Activated naive CD8-positive, alpha-beta T cell treated with anti-CD3 and anti-CD28 coated beads, Interleukin-2, amount 10 ng/mL, durations not matched to agents 7 days and 5 days (primary cell): ENCODE measurements around the gene VWCE. TPM values are rescaled to one million over a fixed set of nuclear protein-coding genes. Genes with fewer than 3 reads are reported as not detected.

ENCODE experiments used
- ATAC-seq: fragments of 150-1000 bp; cut with Tn5 transposase; one replicate; pipeline ENCODE4 v1.10.0; 2021; ENCODE audit warnings: low read depth, moderate library complexity
- POLR2A ChIA-PET: fragments of 350-600 bp; sonication (Branson Sonifier 250); formaldehyde crosslinking; loops from one replicate; lab custom pipeline; 2021; ENCODE audit warnings: antibody characterized with exemption; lab: Charles Lee
- DNase-seq: peaks from one replicate; pipeline ENCODE4 v3.0.0; 2021
- H3K27ac Mint-ChIP-seq: one replicate; pipeline ENCODE4 v1.8.0; 2022; ENCODE audit warnings: mild to moderate bottlenecking, mixed read lengths
- H3K27me3 Mint-ChIP-seq: one replicate; pipeline ENCODE4 v1.8.0; 2022; ENCODE audit warnings: mild to moderate bottlenecking, moderate library complexity, mixed read lengths
- H3K36me3 Mint-ChIP-seq: one replicate; pipeline ENCODE4 v1.8.0; 2021; ENCODE audit warnings: mild to moderate bottlenecking, mixed read lengths
- H3K4me1 Mint-ChIP-seq: one replicate; pipeline ENCODE4 v1.8.0; 2021; ENCODE audit warnings: mixed read lengths
- H3K4me3 Mint-ChIP-seq: one replicate; pipeline ENCODE4 v1.8.0; 2022; ENCODE audit warnings: mild to moderate bottlenecking, moderate library complexity, mixed read lengths
- H3K9me3 Mint-ChIP-seq: one replicate; pipeline ENCODE4 v1.8.0; 2021; ENCODE audit warnings: mixed read lengths
- total RNA-seq, 2 experiments: library from RNA; stranded (reverse); gene quantifications; one replicate each; pipeline ENCODE4 v1.2.3, GENCODE V29; 2021

Gene VWCE
- total RNA-seq, 2 experiments from 2014 or later = 2.4 to 3.1 TPM

GRCh38 chr11:61290905-61291690 lies 4.0 kb downstream of the VWCE start:
- DNase-seq (no peak), ATAC-seq (no peak)
- H3K4me1 Mint-ChIP-seq = peaks cover 10% of the 10 kb centered on the region
- H3K4me3 Mint-ChIP-seq = no peak overlapping the region
- no peaks in the 10 kb centered on the region for H3K9me3 Mint-ChIP-seq
- POLR2A ChIA-PET = no interaction called here
- H3K36me3 Mint-ChIP-seq = no peaks in the 10 kb centered on the region
- no peaks in the 10 kb centered on the region for H3K27me3 Mint-ChIP-seq
- H3K27ac Mint-ChIP-seq = no peak overlapping the region

GRCh38 chr11:61287338-61287977 lies 7.7 kb downstream of the VWCE start:
- no peak for ATAC-seq
- POLR2A ChIA-PET = no interaction called here
- Mint-ChIP-seq H3K27me3 (no peaks in the 10 kb centered on the region), H3K27ac (no peak overlapping the region), H3K4me1 (no peaks in the 10 kb centered on the region), H3K36me3 (peaks cover 5% of the 10 kb centered on the region), H3K4me3 (no peak overlapping the region), H3K9me3 (no peaks in the 10 kb centered on the region)
- no peak for DNase-seq

- Mint-ChIP-seq H3K27me3 (no peaks in the 10 kb centered on the region), H3K4me3 (no peak overlapping the region), H3K36me3 (peaks cover 7% of the 10 kb centered on the region), H3K9me3 (no peaks in the 10 kb centered on the region), H3K4me1 (no peaks in the 10 kb centered on the region), H3K27ac (no peak overlapping the region)
- DNase-seq (no peak), ATAC-seq (no peak)
- POLR2A ChIA-PET = no interaction called here
Measured at GRCh38 chr11:61283613-61284012, 11.5 kb downstream of the VWCE start.

GRCh38 chr11:61281581-61282250 lies 13.4 kb downstream of the VWCE start:
- ATAC-seq (peak; percentile 44), DNase-seq (no peak)
- H3K27ac Mint-ChIP-seq = no peak overlapping the region
- no peaks in the 10 kb centered on the region for H3K9me3 Mint-ChIP-seq
- POLR2A ChIA-PET = no interaction called here
- peaks cover 7% of the 10 kb centered on the region for H3K36me3 Mint-ChIP-seq
- no peaks in the 10 kb centered on the region for H3K4me1 Mint-ChIP-seq
- H3K27me3 Mint-ChIP-seq = no peaks in the 10 kb centered on the region
- no peak overlapping the region for H3K4me3 Mint-ChIP-seq

GRCh38 chr11:61280883-61281580 lies 14.1 kb downstream of the VWCE start:
- Mint-ChIP-seq H3K36me3 (peaks cover 7% of the 10 kb centered on the region), H3K27me3 (no peaks in the 10 kb centered on the region), H3K4me1 (no peaks in the 10 kb centered on the region), H3K27ac (no peak overlapping the region), H3K4me3 (no peak overlapping the region), H3K9me3 (no peaks in the 10 kb centered on the region)
- DNase-seq = no peak
- ATAC-seq = no peak
- POLR2A ChIA-PET = no interaction called here

- no peak overlapping the region for H3K27ac Mint-ChIP-seq
Measured at GRCh38 chr11:61279934-61280659, 15.0 kb downstream of the VWCE start.

GRCh38 chr11:61278001-61278470 lies 17.1 kb downstream of the VWCE start:
- Mint-ChIP-seq H3K36me3 (peaks cover 2% of the 10 kb centered on the region), H3K27me3 (no peaks in the 10 kb centered on the region), H3K4me3 (no peak overlapping the region), H3K9me3 (no peaks in the 10 kb centered on the region), H3K27ac (peak overlapping the region; percentile 6), H3K4me1 (no peaks in the 10 kb centered on the region)
- ATAC-seq = no peak
- POLR2A ChIA-PET = no interaction called here
- no peak for DNase-seq

More at GRCh38 chr11:61279934-61280659, 15.0 kb downstream of the VWCE start:
- no peaks in the 10 kb centered on the region for H3K9me3 Mint-ChIP-seq
- no peak for ATAC-seq
- no peak overlapping the region for H3K4me3 Mint-ChIP-seq
- no peak for DNase-seq
- POLR2A ChIA-PET = no interaction called here
- H3K4me1 Mint-ChIP-seq = no peaks in the 10 kb centered on the region
- H3K27me3 Mint-ChIP-seq = no peaks in the 10 kb centered on the region
- peaks cover 5% of the 10 kb centered on the region for H3K36me3 Mint-ChIP-seq

GRCh38 chr11:61277186-61278000 lies 17.7 kb downstream of the VWCE start:
- H3K9me3 Mint-ChIP-seq = no peaks in the 10 kb centered on the region
- H3K27ac Mint-ChIP-seq = no peak overlapping the region
- POLR2A ChIA-PET = no interaction called here
- no peak for DNase-seq
- peaks cover 2% of the 10 kb centered on the region for H3K36me3 Mint-ChIP-seq
- ATAC-seq = peak; percentile 37
- H3K4me3 Mint-ChIP-seq = no peak overlapping the region
- H3K4me1 Mint-ChIP-seq = no peaks in the 10 kb centered on the region
- H3K27me3 Mint-ChIP-seq = no peaks in the 10 kb centered on the region

- no peak overlapping the region for H3K4me3 Mint-ChIP-seq
- no peaks in the 10 kb centered on the region for H3K4me1 Mint-ChIP-seq
- no peaks in the 10 kb centered on the region for H3K27me3 Mint-ChIP-seq
- DNase-seq = no peak
- H3K27ac Mint-ChIP-seq = no peak overlapping the region
- H3K9me3 Mint-ChIP-seq = no peaks in the 10 kb centered on the region
- H3K36me3 Mint-ChIP-seq = no peaks in the 10 kb centered on the region
- POLR2A ChIA-PET = no interaction called here
- ATAC-seq = no peak
Measured at GRCh38 chr11:61275191-61275590, 19.9 kb downstream of the VWCE start.

- no peaks in the 10 kb centered on the region for H3K27me3 Mint-ChIP-seq
- H3K9me3 Mint-ChIP-seq = no peaks in the 10 kb centered on the region
- ATAC-seq = no peak
- H3K4me3 Mint-ChIP-seq = no peak overlapping the region
- no peaks in the 10 kb centered on the region for H3K36me3 Mint-ChIP-seq
- no peaks in the 10 kb centered on the region for H3K4me1 Mint-ChIP-seq
- no peak for DNase-seq
- H3K27ac Mint-ChIP-seq = no peak overlapping the region
- POLR2A ChIA-PET = no interaction called here
Measured at GRCh38 chr11:61274084-61274483, 21.0 kb downstream of the VWCE start.

- Mint-ChIP-seq H3K4me1 (no peaks in the 10 kb centered on the region), H3K27me3 (no peaks in the 10 kb centered on the region), H3K36me3 (no peaks in the 10 kb centered on the region), H3K4me3 (no peak overlapping the region), H3K9me3 (no peaks in the 10 kb centered on the region), H3K27ac (no peak overlapping the region)
- no peak for DNase-seq
- no peak for ATAC-seq
- POLR2A ChIA-PET = no interaction called here
Measured at GRCh38 chr11:61273178-61274078, 21.7 kb downstream of the VWCE start.
